C4-2B (cell line): ENCODE measurements around the gene CALML5.

Experiments used
- H3K27ac ChIP-seq: fragments of 450-650 bp; 2 replicates; pipeline ENCODE4 v1.5.1; 2017
- CTCF ChIP-seq: fragments of 450-650 bp; conservative IDR thresholded peaks from 2 replicates; pipeline ENCODE4 v1.5.1; 2017; ENCODE audit warnings: mild to moderate bottlenecking
- ZFX ChIP-seq: fragments of 450-650 bp; IDR thresholded peaks from 2 replicates; pipeline ENCODE4 v1.6.1; 2017

Gene CALML5

GRCh38 chr10:5458425-5458824 lies 40.9 kb downstream of the CALML5 start:
- H3K27ac ChIP-seq, result no peak overlapping the region
- TF ChIP-seq ZFX (no peak), CTCF (no peak)

DNA sequence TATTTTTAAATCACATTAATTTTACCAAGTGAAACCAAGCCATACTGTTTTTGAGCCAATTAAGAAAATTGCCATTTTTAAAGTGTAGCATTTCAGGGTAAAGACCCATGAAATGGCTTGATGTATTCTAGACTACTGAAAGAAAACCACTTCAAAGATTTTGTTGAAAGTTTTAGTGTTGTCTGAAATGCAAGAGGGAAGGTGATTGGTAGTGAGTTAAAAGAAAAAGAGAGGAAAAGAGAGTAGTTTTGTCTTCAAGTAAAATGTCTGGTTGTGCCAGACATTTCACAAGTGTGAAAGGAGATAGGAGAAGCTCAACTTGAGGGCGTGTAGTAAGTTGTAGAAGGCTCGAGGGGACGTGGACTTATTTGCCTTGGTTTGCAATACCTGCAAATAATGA lies 41.6 kb downstream of the CALML5 start:
- H3K27ac ChIP-seq, result no peak overlapping the region

GRCh38 chr10:5456563-5456962 lies 42.8 kb downstream of the CALML5 start:
- no peak overlapping the region for H3K27ac ChIP-seq
- TF ChIP-seq CTCF (no peak), ZFX (no peak)

More for the DNA sequence above, 41.6 kb downstream of the CALML5 start:
- TF ChIP-seq CTCF (no peak), ZFX (no peak)

GRCh38 chr10:5453749-5454489 lies 45.5 kb downstream of the CALML5 start:
- TF ChIP-seq ZFX (no peak), CTCF (no peak)
- no peak overlapping the region for H3K27ac ChIP-seq

- no peak overlapping the region for H3K27ac ChIP-seq
- TF ChIP-seq CTCF (no peak), ZFX (no peak)
Observed at GRCh38 chr10:5450605-5451384, 48.6 kb downstream of the CALML5 start.

GRCh38 chr10:5449823-5450222 lies 49.5 kb downstream of the CALML5 start:
- TF ChIP-seq ZFX (no peak), CTCF (no peak; the same call in 1 of the 2 replicates)
- no peak overlapping the region for H3K27ac ChIP-seq

DNA sequence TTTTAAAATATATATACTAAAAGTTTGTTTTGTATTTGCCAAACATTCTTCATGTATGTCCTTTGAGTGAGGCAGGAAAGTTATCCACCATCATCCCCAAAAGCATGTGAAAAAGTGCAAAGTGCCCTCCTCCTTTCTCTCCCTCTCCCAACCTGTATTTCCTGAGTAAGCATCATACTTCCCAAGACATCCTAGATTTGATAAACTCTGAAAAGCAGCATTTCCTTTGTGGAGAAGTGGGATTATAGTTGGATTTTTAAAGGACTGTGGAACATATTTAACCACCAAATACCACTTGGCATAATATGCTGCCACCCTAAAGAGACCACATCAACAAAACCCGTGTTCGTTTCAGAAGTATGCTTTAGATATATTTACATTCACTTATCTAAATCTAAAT lies 50.1 kb downstream of the CALML5 start:
- H3K27ac ChIP-seq, result no peak overlapping the region

More for the DNA sequence above, 50.1 kb downstream of the CALML5 start:
- TF ChIP-seq CTCF, result no peak
- TF ChIP-seq ZFX, result no peak
